OCI-LY7 (cell line): ENCODE measurements around the gene SPN. TPM values are rescaled to one million over a fixed set of nuclear protein-coding genes. Genes with fewer than 3 reads are reported as not detected.

Experiments used
- BruUV-seq: library from RNA; stranded (reverse); fragments of 400-500 nt; replicated peaks from 2 replicates; lab custom pipeline; 2021; lab: Mats Ljungman, UMichigan
- CTCF ChIA-PET: fragments of 300-600 bp; sonication (Branson Sonifier 250); formaldehyde crosslinking; loops from one replicate; lab custom pipeline; 2022; ENCODE audit warnings: antibody characterized with exemption; ENCODE audit not compliant: unreplicated experiment; lab: Charles Lee
- POLR2A ChIA-PET: fragments of 300-600 bp; sonication (Branson Sonifier 250); formaldehyde crosslinking; loops from one replicate; lab custom pipeline; 2022; ENCODE audit warnings: antibody characterized with exemption; lab: Charles Lee
- DNase-seq: peaks from one replicate; pipeline ENCODE4 v3.0.0-alpha.2; 2015; ENCODE audit warnings: low spot score
- H2AFZ ChIP-seq: fragments of 200-600 bp; sonication (generic), shearing (Covaris generic); 2 replicates; pipeline ENCODE4 v1.6.1; 2014; ENCODE audit warnings: mild to moderate bottlenecking, antibody characterized with exemption, low read length, moderate library complexity
- H3K27ac ChIP-seq: fragments of 200-600 bp; sonication (generic); 2 replicates; pipeline ENCODE4 v1.5.1; 2014; ENCODE audit warnings: mixed run types, low read depth, mild to moderate bottlenecking, moderate library complexity, low read length, inconsistent platforms; ENCODE audit not compliant: poor library complexity, severe bottlenecking
- H3K36me3 ChIP-seq: fragments of 200-600 bp; sonication (generic); 2 replicates; pipeline ENCODE4 v1.6.1; 2014; ENCODE audit warnings: mild to moderate bottlenecking, antibody characterized with exemption, low read length, moderate library complexity, mixed read lengths; ENCODE audit not compliant: insufficient read depth
- H3K4me1 ChIP-seq: fragments of 200-600 bp; sonication (generic); 2 replicates; pipeline ENCODE4 v1.5.1; 2014; ENCODE audit warnings: mild to moderate bottlenecking, low read length; ENCODE audit not compliant: insufficient read depth, poor library complexity, severe bottlenecking
- H3K4me2 ChIP-seq: fragments of 200-600 bp; sonication (generic); 2 replicates; pipeline ENCODE4 v1.6.1; 2014; ENCODE audit warnings: mild to moderate bottlenecking, low read length
- H3K4me3 ChIP-seq: fragments of 200-600 bp; sonication (generic); 2 replicates; pipeline ENCODE4 v1.5.1; 2014; ENCODE audit warnings: mild to moderate bottlenecking, low read depth, low read length; ENCODE audit not compliant: poor library complexity, severe bottlenecking
- H3K79me2 ChIP-seq: fragments of 200-600 bp; sonication (generic); 2 replicates; pipeline ENCODE4 v1.6.1; 2016; ENCODE audit warnings: low read depth, mild to moderate bottlenecking, low read length, moderate library complexity, mixed read lengths; ENCODE audit not compliant: insufficient read depth
- H3K9me2 ChIP-seq: fragments of 200-600 bp; sonication (generic); 2 replicates; pipeline ENCODE4 v1.6.1; 2016; ENCODE audit warnings: mild to moderate bottlenecking, low read length, mixed read lengths; ENCODE audit not compliant: insufficient read depth
- H3K9me3 ChIP-seq: fragments of 200-600 bp; sonication (generic); 2 replicates; pipeline ENCODE4 v1.6.1; 2014; ENCODE audit warnings: mild to moderate bottlenecking, mixed run types, low read length, mixed read lengths
- H4K20me1 ChIP-seq: fragments of 200-600 bp; sonication (generic); 2 replicates; pipeline ENCODE4 v1.6.1; 2014; ENCODE audit warnings: mild to moderate bottlenecking, antibody characterized with exemption, low read length, moderate library complexity, mixed read lengths; ENCODE audit not compliant: insufficient read depth
- EZH2phosphoT487 ChIP-seq: fragments of 200-600 bp; sonication (generic); IDR thresholded peaks from 2 replicates; pipeline ENCODE4 v1.6.1; 2018; ENCODE audit warnings: low read depth, borderline replicate concordance, mild to moderate bottlenecking, mixed run types, antibody characterized with exemption, low read length, moderate library complexity, mixed read lengths
- intact Hi-C: fragments of 100-400 bp; cut with micrococcal nuclease; formaldehyde crosslinking; loops from one replicate; pipeline ENCODE4 v1.10.0; 2022; ENCODE audit not compliant: unreplicated experiment
- total RNA-seq, 2 experiments: library from RNA; depleted of rRNA in 1 of 2; stranded (reverse); fragments of >200 nt in 1 of 2; shearing (Covaris generic) in 1 of 2; gene quantifications; 2 replicates each; pipeline ENCODE4 v1.2.3, GENCODE V29; 2014 to 2022
- TF ChIP-seq, protein P1 (sequence below): fragments of 200-600 bp; sonication (generic); conservative IDR thresholded peaks from 2 replicates; pipeline ENCODE4 v1.5.1; 2014; ENCODE audit warnings: mild to moderate bottlenecking, antibody characterized with exemption, low read length, moderate library complexity, mixed read lengths

The SPN gene
- total RNA-seq, 2 experiments from 2014 or later: 59.4 to 90.5 TPM

- H4K20me1 ChIP-seq: no peaks in the 10 kb centered on the region
- no peaks in the 10 kb centered on the region for H3K9me3 ChIP-seq
- TF ChIP-seq, protein P1, sequence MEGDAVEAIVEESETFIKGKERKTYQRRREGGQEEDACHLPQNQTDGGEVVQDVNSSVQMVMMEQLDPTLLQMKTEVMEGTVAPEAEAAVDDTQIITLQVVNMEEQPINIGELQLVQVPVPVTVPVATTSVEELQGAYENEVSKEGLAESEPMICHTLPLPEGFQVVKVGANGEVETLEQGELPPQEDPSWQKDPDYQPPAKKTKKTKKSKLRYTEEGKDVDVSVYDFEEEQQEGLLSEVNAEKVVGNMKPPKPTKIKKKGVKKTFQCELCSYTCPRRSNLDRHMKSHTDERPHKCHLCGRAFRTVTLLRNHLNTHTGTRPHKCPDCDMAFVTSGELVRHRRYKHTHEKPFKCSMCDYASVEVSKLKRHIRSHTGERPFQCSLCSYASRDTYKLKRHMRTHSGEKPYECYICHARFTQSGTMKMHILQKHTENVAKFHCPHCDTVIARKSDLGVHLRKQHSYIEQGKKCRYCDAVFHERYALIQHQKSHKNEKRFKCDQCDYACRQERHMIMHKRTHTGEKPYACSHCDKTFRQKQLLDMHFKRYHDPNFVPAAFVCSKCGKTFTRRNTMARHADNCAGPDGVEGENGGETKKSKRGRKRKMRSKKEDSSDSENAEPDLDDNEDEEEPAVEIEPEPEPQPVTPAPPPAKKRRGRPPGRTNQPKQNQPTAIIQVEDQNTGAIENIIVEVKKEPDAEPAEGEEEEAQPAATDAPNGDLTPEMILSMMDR: no peak
- TF ChIP-seq EZH2phosphoT487: no peak
- ChIA-PET CTCF (no interaction called here), POLR2A (interaction anchor here (1.3 kb wide), 1 partner anchor 10 kb away, joined by 4 read pairs; no protein-coding TSS in a partner anchor)
- H3K79me2 ChIP-seq: no peaks in the 10 kb centered on the region
- H2AFZ ChIP-seq: no peak overlapping the region
- DNase-seq: no peak
- H3K9me2 ChIP-seq: no peaks in the 10 kb centered on the region
- H3K36me3 ChIP-seq: no peaks in the 10 kb centered on the region
- no peak overlapping the region for H3K4me3 ChIP-seq
- no peak overlapping the region for H3K27ac ChIP-seq
- no peak overlapping the region for H3K4me2 ChIP-seq
- intact Hi-C loops: no loop called here
- H3K4me1 ChIP-seq: peaks cover 13% of the 10 kb centered on the region
- no TSS peak for BruUV-seq
Measured at GRCh38 chr16:29714396-29714795, 51.3 kb downstream of the SPN start.

DNA sequence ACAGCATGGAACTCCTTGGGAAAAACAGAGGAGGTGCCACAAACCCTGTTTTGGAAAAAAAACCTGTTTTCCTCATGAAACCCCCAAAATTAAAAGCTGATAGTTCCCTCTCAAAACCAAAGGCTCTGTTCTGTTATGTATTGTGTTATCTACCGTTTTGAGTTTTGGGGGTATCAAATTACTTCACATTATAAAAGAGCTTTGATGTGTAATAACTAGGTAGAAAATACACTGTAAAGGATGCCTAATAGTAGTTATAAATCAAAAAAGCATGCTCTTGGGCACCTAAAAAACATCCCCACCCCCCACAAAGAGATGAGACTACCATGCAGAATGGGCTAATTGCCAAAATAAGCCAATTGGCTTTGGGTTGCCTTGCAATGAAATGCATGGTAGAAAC is 51.9 kb downstream of the SPN start:
- TF ChIP-seq EZH2phosphoT487: no peak
- TF ChIP-seq, protein P1: no peak
- no peak for DNase-seq
- no peak overlapping the region for H3K4me3 ChIP-seq
- no peaks in the 10 kb centered on the region for H3K79me2 ChIP-seq
- H3K36me3 ChIP-seq: no peaks in the 10 kb centered on the region
- H3K9me3 ChIP-seq: no peaks in the 10 kb centered on the region
- BruUV-seq: no TSS peak
- ChIA-PET POLR2A (interaction anchor here (1.3 kb wide), 1 partner anchor 10 kb away, joined by 4 read pairs; no protein-coding TSS in a partner anchor), CTCF (no interaction called here)
- peaks cover 10% of the 10 kb centered on the region for H3K4me1 ChIP-seq
- no peak overlapping the region for H3K4me2 ChIP-seq
- H2AFZ ChIP-seq: no peak overlapping the region
- no peaks in the 10 kb centered on the region for H3K9me2 ChIP-seq
- intact Hi-C loops: no loop called here
- H4K20me1 ChIP-seq: no peaks in the 10 kb centered on the region
- no peak overlapping the region for H3K27ac ChIP-seq

DNA sequence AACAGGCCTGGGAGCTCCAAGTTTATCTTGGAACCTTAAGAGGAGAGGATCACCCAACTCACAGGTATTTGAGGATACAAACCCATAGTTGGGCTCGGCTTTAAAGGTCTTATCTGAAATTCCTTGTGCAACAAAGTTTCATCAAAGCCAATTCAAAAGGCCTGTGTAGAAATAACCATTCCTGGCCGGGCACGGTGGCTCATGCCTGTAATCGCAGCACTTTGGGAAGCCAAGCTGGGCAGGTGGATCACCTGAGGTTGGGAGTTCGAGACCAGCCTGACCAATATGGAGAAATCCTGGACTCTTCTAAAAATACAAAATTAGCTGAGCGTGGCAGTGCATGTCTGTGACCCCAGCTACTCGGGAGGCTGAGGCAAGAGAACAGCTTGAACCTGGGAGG is 54.1 kb downstream of the SPN start:
- no peak overlapping the region for H3K4me3 ChIP-seq
- H3K79me2 ChIP-seq: no peaks in the 10 kb centered on the region
- H3K9me3 ChIP-seq: no peaks in the 10 kb centered on the region
- no peak for DNase-seq
- POLR2A ChIA-PET: interaction anchor here (0.7 kb wide), 1 partner anchor 227 kb away, joined by 3 read pairs; no protein-coding TSS in a partner anchor
- H3K4me2 ChIP-seq: no peak overlapping the region
- no peaks in the 10 kb centered on the region for H3K36me3 ChIP-seq
- no peaks in the 10 kb centered on the region for H3K4me1 ChIP-seq
- BruUV-seq: no TSS peak
- TF ChIP-seq, protein P1: no peak
- TF ChIP-seq EZH2phosphoT487: no peak
- no peak overlapping the region for H2AFZ ChIP-seq
- H3K9me2 ChIP-seq: no peaks in the 10 kb centered on the region
- no peaks in the 10 kb centered on the region for H4K20me1 ChIP-seq
- intact Hi-C loops: no loop called here
- H3K27ac ChIP-seq: no peak overlapping the region
- CTCF ChIA-PET: no interaction called here
